COLO668 (cell line): ENCODE results near the gene CPXM2.

Experiments used
- DNase-seq: peaks from one replicate; lab custom pipeline; 2025; ENCODE audit not compliant: unreplicated experiment; lab: John Stamatoyannopoulos, UW

CPXM2 gene

DNA sequence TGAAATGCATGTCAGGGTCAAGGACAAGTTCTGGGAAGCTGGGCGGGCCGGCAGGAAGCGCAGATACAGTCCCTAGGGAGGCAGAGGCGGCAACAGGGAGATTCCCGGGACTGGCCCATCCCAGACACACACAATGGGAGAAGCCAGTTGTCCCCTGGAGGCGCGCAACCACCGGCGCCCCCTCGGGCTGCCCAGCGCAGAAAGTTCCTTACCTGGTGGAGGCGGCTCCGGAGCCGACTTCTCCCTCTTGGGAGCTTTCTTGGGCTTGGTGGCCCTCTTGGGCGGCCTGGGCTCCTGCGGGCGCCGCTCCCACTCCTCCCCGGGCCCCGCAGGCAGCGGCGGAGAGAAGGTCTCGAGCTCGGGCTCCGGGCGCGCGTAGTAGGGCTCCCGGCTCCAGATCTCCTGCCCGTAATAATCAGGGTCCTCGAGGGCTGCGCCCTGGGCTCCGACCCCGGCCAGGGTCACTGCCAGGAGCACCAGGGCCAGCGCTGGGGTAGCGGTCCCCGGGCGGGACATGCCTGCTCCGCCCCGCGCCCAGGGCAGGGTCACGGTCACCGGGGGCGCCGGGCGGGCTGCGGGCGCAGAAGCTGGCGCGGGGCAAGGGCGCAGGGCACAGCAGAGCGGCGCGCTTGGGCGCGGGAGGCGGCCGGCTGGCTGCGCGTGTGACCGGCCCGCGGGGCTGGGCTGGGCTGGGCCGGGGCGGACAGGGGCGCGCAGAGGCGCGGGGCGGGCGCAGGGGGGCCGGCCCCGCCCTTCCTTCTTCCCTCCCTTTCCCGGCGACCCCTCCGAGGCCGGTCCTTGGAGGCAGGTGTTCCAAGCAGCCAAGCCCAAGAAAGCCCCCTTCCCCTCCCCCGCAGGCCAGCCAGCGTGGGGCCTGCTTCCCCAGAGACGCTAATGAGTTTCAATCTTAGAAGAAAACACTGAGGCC, at the start of gene CPXM2:
TSS of gene CPXM2 (minus strand) at position 664 of the 928 bp plus-strand sequence. CDS start at position 516, 148 bp downstream.
- DNase-seq: no peak

DNA sequence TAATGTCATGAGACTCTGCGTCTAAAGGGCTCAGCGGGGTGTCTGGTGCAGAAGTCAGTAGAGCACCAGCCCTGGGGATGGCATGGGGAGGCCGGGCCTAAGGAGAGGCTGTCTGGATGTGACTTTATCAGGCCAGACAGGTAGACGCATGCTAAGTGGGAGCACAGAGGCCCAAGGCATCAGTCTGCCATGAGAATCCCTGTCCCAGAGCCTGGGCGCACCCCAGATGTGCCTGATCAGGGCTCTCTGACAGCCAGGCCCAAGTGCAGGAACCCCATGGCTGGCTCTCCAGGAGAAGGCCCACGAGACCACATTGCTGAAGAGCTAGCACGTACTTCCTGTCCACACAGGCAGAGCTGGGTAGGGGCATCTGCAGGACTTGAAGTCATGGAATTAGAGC, 48.0 kb upstream of the CPXM2 start:
- no peak for DNase-seq

DNA sequence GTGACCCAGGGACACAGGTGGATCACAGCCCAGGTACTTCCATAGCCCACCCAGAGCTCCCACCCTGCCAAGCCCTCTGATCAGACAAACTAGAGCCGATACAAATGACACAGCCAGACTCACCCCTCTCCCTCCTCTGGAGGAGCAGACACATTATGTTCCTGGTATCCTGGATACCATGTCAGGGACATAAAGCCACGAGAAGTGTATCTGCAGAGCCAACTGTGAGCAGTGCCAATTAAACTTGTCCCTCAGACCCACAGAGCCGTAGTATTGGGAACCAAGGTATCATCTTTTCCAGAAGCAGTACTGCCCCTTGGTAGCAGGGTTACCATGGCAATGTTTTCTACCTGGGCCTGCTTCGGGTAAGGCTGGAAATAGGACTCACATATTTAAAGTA, 47.3 kb upstream of the CPXM2 start:
- DNase-seq: no peak

DNA sequence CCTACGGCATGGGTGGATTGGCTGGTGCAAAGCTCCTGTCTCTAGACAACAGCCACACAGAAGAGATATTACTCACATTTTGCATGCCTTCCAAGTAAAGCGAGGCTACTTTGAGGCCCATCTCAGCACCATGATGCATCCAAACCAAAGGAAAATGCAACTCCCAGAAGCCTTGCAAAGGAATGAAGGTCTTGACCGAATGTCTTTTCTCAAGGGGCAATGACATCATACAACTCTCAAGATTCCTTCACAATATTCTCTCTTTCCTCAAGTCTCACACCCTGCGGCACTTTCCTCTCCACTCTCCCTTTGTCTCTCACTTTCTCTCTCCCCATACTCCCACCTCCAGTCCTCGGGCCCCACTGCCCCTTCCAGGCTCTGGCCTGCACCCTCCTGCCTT, 44.8 kb upstream of the CPXM2 start:
- DNase-seq: no peak

DNA sequence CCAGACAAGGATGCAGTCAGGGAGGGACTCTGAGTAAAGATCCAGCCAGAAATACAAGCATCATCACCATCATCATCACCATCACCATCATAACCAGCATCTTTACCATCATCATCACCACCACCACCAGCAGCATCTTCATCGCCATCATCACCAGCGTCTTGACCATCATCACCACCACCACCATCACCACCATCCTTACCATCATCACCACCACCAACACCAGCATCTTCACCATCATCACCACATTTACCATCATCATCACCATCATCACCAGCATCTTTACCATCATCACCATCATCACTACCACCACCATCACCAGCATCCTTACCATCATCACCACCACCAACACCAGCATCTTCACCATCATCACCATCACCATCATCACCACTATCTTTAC, 44.1 kb upstream of the CPXM2 start:
- no peak for DNase-seq

DNA sequence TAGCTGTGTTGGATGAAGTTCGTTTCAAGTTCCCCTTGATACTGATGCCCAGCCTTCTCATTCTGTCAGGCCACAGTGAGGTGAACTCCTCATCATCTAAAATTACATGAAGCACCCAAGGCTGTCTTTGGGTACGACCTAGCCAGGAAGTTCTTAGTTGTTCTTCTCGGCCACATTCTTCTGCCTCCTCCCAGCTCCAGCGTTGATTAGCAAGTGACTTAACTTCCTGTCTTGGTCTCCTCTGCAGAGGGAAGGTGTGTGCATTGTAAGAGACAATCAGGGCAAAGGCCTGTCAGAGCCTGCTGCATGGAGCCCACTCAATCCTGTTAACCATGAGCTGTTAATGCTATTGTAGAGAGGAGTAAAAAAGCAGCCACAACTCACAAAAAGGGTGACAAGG, 43.2 kb upstream of the CPXM2 start:
- no peak for DNase-seq

DNA sequence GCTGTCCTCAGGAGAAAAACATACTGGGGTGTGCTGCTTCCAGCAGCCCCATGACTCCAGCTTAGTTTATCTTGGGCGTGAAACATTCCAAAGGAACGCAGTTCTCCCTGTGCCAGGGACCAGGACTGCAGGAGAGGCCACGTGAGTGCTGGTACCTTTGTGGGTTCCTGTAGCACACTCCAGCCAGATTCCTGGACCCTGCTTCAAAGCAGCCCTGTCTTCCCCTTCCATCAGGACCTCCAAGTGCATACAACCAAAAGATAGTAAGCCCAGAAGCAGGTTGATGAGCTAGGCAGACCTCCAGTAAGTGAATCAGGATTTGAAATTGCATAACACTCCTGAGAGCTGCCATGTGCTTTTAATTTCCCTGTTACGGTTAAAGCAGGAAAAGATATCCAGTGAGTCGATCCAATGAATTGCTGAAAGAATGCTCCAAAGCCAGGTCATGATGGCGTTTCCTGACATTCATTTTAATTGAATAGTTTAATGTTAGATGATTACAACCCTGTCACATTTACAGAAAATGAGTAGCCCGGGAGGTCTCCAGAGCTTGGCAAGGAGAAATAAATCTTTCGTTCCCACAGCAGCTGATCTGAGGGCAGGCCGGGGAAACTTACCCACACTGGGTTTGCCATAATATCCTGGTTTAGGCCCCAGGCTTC, 38.9 kb upstream of the CPXM2 start:
- DNase-seq: no peak

DNA sequence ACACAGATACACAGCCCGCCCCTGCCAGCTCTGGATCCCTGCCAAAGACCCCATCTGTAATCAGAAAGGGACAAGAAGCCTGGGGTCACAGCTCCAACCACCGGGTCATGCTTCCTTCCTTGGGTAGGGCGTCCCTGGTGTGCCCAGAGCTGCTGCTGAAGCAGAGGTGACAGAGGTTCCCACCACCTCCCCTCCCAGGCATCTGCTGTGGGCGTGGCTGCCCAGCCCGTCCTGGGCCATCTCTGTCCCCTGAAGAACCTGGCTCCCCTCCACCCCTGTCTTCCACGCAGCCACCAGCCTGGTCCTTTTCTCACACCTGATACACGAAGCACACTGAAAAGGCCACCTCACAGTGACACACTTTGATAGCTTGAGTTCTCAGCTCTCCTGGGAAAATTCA, 38.2 kb upstream of the CPXM2 start:
- DNase-seq: no peak

DNA sequence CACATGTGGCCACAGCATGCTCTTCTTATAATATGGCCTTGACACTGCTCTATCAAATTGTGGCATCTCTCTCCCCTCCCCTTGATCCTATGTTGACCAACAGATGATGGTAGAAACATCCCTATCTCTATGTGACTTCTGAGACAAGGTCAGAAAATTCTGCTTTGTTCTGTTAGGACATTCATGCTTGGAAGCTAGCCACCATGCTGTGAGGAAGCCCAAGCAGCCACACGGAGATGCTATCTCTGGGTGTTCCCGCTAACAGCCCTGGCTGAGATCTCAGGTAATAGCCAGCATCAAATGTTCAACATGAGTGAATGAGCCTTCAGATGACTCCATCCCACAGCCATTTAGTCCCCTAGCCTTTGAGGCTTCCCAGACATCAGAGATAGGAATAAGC, 36.8 kb upstream of the CPXM2 start:
- DNase-seq: no peak

DNA sequence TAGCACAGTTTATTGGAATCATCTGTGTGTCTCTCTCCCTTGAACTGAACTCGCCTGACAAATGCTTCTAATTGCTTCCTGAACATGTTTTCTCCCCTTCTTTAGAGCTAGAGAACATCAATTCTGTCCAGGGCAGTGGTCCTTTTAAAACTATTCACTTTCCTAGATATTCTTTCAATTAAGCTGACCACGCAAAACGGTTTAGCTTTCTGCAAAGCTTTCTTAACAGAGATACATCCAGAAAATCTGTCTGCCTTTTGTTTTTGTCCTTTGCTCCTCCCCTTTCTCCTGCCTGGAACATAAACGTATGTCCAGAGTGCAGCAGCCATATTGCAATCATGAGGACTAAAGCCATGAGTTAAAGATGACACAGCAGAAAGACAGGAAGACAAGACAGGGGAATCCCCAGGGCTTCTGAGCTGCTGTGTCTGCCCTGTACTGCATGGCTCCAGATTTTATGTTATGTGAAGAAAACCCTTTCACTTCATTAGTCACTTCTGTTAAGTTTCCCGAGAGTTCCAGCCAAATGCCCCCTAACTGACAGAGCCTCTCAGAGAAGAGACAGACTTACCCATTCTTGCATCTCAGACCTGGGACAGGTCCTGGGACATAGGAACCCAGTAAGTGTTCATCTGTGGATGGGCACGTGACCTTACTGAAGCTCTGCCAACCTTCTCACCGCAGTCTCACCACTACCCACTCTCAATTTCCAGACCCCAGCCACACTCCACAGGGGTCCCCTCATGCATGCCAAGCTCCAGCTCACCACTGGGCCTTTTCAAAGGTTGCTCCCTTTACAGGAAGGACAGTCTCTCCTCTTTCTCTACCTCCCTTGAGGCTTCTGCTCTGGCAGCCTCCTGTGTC, 35.0 kb upstream of the CPXM2 start:
- DNase-seq: no peak

DNA sequence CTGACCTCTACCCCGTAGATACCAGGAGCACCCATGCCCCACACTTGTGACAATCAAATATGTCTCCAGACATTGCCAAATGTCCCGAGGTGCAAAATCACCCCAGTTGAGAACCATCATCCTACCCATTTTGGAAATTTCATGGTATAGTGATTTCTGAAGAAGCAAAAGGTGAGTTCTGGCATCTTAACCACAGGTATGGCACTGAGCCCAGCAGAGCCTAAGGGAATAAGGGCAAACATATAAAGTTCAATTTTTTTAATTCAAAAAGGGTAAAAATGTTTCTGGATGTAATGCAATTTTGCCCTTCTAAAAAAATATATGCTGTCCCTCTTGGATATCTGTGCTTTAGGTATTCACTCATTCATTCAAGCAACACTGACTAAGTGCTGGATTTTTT, 30.5 kb upstream of the CPXM2 start:
- no peak for DNase-seq

DNA sequence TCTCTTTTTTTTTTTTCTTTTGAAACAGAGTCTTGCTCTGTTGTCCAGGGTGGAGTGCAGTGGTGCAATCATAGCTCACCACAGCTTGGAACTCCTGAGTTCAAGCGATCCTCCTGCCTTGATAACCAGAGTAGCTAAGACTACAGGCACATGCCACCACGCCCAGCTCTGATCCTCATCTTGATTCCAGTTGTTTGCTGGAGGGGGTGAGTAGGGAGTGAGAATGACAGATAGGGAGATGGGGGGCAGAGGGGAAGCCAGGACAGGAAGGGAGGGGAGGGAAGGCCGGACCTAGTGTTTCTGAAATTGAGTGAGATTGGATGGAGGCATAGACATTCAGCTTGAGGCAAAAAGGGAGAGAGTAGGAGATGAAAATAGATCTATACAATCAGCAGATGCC, 25.2 kb upstream of the CPXM2 start:
- DNase-seq: no peak

DNA sequence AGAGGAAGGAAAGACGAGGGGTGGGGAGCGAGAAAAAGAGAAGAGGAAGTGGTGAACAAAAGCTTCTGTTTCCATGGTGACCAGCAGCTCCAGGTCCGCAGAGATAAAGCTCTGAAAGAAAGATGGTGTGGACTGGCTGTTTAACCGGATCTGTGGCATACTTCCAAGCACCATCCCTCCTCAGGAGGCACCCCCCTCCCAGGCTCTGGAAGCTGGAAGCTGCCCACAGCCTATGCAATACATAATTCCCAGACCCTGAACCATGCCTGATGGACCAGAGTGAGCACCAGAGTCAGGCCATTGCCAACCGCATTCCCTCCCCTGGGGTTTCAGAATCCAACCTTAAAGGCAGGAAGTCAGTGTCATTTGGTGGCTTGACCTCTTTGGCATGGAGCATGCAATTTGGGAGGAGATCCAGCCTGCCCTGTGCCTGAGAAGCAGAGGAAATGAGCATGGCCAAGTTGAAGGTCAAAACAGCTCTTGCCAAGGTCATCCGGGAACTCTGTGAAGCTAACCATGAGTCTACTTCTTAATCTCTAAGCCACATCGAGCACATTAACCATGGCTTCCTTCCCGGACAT, 22.2 kb upstream of the CPXM2 start:
- no peak for DNase-seq

DNA sequence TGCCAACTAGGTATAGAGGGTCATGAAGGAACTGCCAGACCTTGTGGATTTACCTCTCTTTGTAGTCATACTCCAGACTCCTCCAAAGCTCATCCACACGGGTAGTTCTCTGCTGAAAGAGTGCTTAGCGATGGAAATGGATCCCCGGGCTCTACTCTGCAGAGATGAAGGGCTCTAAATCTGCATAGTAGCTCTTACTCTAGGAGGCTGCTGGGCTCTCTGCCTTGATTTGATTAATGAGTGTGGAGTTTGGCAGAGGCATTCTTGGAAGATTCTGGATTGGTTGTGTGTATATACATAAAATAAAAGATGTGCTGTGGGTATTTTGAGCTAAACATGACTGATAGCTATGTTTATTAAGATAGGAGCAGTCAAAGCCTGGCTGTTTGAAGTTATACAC, 21.3 kb upstream of the CPXM2 start:
- DNase-seq: no peak

DNA sequence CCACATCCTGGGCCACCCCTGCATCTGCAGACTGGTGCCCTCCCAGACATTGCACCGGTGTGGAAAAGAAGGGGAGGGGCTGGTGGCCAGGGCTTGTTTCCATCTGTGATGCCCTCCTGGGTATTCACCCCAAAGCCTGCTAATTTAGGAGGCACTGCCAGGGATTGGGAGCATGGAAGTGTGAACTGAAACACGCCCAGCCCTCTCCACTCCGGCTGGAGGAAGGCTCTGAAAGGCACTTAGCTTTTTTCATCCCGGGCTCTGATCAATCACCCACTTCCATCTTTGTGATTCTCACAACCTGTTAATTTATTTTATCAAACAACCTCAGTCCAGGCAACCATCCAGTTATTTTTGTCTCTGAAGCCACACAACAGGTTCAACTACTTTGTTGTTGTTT, 20.9 kb upstream of the CPXM2 start:
- DNase-seq: no peak

DNA sequence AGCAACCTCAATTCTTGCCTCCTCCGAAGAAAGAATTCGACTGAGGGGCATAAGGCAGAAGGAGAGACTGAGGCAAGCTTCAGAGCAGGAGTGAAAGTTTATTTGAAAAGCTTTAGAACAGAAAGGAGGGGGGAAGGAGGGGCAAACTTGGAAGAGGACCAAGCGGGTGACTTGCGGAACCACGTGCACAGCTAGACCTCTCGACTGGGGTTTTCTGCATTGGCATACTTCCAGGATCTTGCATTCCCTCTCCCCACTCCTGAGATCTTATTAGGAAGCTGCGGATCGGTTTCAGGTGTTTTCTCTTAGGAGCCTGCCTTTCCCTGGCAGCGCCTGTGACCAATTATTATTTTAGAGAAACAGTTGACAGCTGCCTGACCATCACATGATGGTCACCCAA, 20.3 kb upstream of the CPXM2 start:
- DNase-seq: no peak

DNA sequence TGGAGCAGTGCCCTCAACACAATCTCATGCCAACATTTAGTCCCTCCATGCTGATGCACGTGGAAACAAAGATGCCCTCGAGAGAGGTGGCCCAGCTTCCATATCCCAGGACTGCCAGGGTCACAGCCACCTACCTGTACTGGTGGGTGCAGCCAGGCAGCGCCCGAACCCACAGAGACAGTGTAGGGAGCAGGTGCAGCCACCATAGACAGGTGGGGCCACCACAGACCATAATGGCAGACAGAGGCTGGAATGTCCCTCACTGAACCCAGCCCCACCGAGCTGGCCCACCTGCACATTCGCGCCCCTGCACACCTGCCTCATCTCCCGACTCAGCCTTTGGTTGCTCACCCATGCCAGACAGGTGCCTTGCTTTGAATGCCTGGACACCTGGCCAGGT, 18.3 kb upstream of the CPXM2 start:
- no peak for DNase-seq

DNA sequence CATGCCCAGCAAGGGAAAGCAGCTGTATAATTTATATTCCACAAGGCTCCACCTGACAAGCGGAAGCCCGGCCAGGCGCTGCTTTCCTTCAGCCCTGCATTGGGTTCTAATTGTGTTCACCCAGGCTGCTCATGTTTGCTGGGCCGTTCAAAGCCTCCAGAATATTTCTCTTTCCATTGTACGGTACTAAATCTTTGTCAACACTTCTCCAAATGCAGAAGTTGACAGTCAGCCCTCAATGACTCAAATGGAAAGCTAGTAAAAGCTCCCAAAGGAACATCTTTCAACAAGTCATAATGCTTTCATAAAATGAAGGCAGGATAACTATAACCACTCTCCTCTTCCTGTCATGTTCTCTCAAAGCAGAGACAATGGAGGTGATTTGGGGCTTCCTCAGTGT, 17.8 kb upstream of the CPXM2 start:
- DNase-seq: no peak

DNA sequence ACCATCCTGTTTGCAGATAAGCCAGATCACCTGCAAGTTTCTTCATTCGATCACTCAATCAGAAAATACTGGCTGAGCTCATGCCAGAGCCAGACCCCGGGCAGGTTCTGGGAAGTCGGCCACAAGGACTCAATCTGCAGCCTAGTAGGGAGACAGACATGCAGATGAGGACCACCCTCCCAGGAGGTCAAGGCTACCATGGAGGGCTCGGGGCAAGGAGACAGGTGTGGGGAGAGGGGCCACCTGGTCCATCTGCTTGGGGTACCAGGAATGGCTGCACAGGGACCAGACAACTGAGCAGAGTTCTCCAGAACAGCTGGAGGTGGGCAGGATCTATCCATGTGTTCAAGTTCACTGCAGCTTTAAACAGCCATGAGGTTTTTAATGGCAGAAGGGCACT, 16.8 kb upstream of the CPXM2 start:
- no peak for DNase-seq

DNA sequence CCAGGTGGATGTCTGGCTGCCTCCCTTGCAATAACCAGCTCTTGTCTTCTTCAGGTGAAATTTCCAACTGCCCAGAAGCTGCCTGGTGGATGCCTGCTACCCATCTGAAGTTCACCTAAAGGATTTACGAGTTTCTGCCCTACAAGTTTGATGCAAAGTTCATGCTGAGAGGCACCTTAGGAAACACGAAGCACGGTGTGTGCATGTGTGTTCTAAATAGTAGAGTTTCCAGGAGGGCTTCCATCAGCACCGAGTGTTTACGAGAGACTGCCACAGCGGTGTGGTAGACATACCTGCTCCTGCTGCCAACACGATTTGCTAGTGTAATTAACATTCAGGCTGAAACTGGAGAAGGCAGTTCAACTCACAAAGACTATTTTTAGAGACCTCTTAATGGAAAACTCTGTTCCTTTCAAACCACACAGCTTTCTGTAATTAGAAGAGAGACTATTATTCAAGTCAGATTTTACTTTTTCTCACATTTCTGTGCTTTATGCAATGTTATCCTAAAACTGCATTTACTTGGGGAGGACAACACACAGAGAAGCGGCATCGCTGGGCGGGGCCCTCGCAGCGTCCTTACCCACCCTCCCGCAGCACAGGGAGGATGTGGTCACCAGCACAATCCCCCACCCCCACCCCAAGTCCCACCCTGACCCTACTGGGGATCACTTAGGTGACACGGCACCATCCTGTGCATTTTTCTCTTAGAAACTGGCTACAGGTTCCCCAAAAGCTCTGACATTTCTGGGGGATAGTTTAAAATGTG, 15.5 kb upstream of the CPXM2 start:
- no peak for DNase-seq

DNA sequence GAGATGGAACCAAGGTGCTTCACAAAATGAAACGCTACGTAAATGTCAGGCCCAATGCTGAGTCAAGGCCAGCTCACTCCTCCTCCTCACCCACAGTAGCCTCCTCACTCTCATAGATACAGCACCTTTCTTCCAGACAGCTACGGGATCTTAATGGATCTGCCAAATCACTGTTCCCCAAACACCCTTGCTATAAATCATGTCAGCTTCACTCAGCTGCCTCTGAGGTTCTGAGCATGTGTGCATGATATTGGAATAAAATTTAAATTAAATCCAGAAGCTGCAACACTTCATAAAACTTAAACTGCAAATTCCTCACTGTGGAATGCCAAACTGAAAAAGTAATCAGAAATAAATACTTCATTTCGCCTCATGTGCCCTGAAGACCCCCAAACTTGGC, 14.7 kb upstream of the CPXM2 start:
- DNase-seq: no peak
